Caco-2 (cell line): ENCODE data around the gene CD160. TPM values are rescaled to one million over a fixed set of nuclear protein-coding genes. Genes with fewer than 3 reads are reported as not detected.

Experiments used
- BruUV-seq: library from RNA; stranded (reverse); fragments of 400-500 nt; replicated peaks from 2 replicates; lab custom pipeline; 2021; lab: Mats Ljungman, UMichigan
- CTCF ChIA-PET: fragments of 300-600 bp; sonication (Branson Sonifier 250); formaldehyde crosslinking; loops from one replicate; lab custom pipeline; 2022; ENCODE audit warnings: antibody characterized with exemption; lab: Charles Lee
- POLR2A ChIA-PET: fragments of 300-600 bp; sonication (Branson Sonifier 250); formaldehyde crosslinking; loops from one replicate; lab custom pipeline; 2022; ENCODE audit warnings: antibody characterized with exemption; lab: Charles Lee
- DNase-seq, 2 experiments: peaks; one replicate each; pipeline versions ENCODE4 v3.0.0 to v3.0.0-alpha.2; 2020 to 2022
- H3K27me3 ChIP-seq: replicated peaks from 2 replicates; pipeline ENCODE4 v1.6.0; 2011; ENCODE audit warnings: low read length; ENCODE audit not compliant: control insufficient read depth, insufficient read depth
- H3K36me3 ChIP-seq: 2 replicates; pipeline ENCODE4 v1.5.1; 2011; ENCODE audit warnings: low read length; ENCODE audit not compliant: control insufficient read depth, insufficient read depth
- H3K4me1 ChIP-seq: fragments of 250-450 bp; sonication (Bioruptor Pico); 2 replicates; pipeline ENCODE4 v1.5.1; 2020; ENCODE audit warnings: mild to moderate bottlenecking
- H3K4me3 ChIP-seq: 2 replicates; pipeline ENCODE4 v1.5.1; 2011; ENCODE audit warnings: low read depth, mild to moderate bottlenecking, control low read depth, low read length
- H3K9me3 ChIP-seq: fragments of 250-450 bp; sonication (Bioruptor Pico); 2 replicates; pipeline ENCODE4 v1.5.1; 2020; ENCODE audit warnings: mild to moderate bottlenecking, moderate library complexity
- H3K27ac Mint-ChIP-seq: one replicate; pipeline ENCODE4 v1.8.0; 2022; ENCODE audit warnings: mixed read lengths; ENCODE audit not compliant: unreplicated experiment
- H3K27me3 Mint-ChIP-seq: one replicate; pipeline ENCODE4 v1.8.0; 2022; ENCODE audit warnings: mixed read lengths; ENCODE audit not compliant: insufficient read depth, unreplicated experiment
- H3K36me3 Mint-ChIP-seq: one replicate; pipeline ENCODE4 v1.8.0; 2022; ENCODE audit warnings: mild to moderate bottlenecking, mixed read lengths; ENCODE audit not compliant: insufficient read depth, unreplicated experiment
- H3K4me1 Mint-ChIP-seq: one replicate; pipeline ENCODE4 v1.8.0; 2022; ENCODE audit warnings: low read depth, mixed read lengths; ENCODE audit not compliant: unreplicated experiment
- H3K4me3 Mint-ChIP-seq: one replicate; pipeline ENCODE4 v1.8.0; 2022; ENCODE audit warnings: mild to moderate bottlenecking, moderate library complexity, mixed read lengths; ENCODE audit not compliant: unreplicated experiment
- H3K9me3 Mint-ChIP-seq: one replicate; pipeline ENCODE4 v1.8.0; 2022; ENCODE audit warnings: mixed read lengths; ENCODE audit not compliant: unreplicated experiment
- intact Hi-C: fragments of 100-400 bp; cut with micrococcal nuclease; formaldehyde crosslinking; loops from one replicate; pipeline ENCODE4 v1.10.0; 2022; ENCODE audit not compliant: unreplicated experiment
- total RNA-seq: library from RNA; stranded (reverse); gene quantifications from 2 replicates; pipeline ENCODE4 v1.2.3, GENCODE V29; 2022
- TF ChIP-seq, protein P1 (sequence below), 2 experiments: fragments of 200-600 bp in 1 of 2; IDR thresholded peaks; 1 replicate in 1 of 2; 2 replicates in 1 of 2; pipeline versions ENCODE4 v1.5.1 to v1.8.0; 2011 to 2022; ENCODE audit warnings: antibody characterized with exemption in 1 of 2, control low read depth in 1 of 2, inconsistent platforms in 1 of 2, low read depth in 1 of 2, low read length in 1 of 2, mild to moderate bottlenecking in 1 of 2, moderate library complexity in 1 of 2; ENCODE audit not compliant: insufficient read depth in 1 of 2, severe bottlenecking in 1 of 2, unreplicated experiment in 1 of 2

CD160 gene
- total RNA-seq, 1 experiment from 2014 or later: 0.20 TPM

DNA sequence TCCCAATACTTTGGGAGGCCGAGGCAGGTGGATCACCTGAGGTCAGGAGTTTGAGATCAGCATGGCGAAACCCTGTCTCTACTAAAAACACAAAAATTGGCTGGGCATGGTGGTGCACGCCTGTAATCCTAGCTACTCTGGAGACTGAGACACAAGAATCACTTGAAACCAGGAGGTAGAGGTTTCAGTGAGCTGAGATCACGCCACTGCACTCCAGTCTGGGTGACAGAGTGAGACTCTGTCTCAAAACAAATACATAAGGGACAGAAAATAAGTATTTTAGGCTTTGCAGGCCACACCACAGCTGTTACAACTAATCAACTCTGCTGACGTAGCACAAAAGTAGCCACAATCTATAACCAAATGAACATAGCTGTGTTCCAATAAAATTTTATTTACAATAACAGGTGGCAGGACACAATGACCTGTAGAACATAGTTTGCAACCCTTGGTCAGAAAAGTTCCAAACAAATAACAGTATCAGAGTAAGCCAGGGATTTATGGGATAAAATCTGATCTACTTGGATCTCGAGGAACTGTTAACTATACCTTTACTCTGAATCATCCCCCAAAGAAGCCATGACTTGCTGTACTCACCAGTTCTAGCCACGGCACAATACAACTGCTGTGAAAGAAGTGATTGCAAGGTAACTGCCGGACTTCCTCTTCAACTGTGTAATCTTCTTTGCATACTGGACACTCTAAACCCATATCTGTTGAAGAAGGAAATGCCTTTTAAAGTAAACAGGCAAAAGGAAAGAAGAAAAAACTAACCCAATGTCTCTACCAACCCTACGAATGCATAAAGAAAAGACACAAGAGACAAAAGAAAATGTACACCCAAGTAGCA lies 28.3 kb downstream of the CD160 start:
- Mint-ChIP-seq H3K9me3 (no peaks in the 10 kb centered on the region), H3K36me3 (peaks cover 54% of the 10 kb centered on the region), H3K4me1 (no peaks in the 10 kb centered on the region), H3K27me3 (no peaks in the 10 kb centered on the region), H3K27ac (no peak overlapping the region), H3K4me3 (no peak overlapping the region)
- POLR2A ChIA-PET: no interaction called here
- TF ChIP-seq, protein P1, sequence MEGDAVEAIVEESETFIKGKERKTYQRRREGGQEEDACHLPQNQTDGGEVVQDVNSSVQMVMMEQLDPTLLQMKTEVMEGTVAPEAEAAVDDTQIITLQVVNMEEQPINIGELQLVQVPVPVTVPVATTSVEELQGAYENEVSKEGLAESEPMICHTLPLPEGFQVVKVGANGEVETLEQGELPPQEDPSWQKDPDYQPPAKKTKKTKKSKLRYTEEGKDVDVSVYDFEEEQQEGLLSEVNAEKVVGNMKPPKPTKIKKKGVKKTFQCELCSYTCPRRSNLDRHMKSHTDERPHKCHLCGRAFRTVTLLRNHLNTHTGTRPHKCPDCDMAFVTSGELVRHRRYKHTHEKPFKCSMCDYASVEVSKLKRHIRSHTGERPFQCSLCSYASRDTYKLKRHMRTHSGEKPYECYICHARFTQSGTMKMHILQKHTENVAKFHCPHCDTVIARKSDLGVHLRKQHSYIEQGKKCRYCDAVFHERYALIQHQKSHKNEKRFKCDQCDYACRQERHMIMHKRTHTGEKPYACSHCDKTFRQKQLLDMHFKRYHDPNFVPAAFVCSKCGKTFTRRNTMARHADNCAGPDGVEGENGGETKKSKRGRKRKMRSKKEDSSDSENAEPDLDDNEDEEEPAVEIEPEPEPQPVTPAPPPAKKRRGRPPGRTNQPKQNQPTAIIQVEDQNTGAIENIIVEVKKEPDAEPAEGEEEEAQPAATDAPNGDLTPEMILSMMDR (IDR thresholded peaks at IDR 0.05; ENCODE audit: insufficient read depth in 1 of 2, low read depth in 1 of 2, low read length in 1 of 2, severe bottlenecking in 1 of 2, unreplicated experiment in 1 of 2): no peak
- intact Hi-C loops: no loop called here
- no TSS peak for BruUV-seq
- H3K36me3 ChIP-seq: peaks cover 1% of the 10 kb centered on the region
- H3K4me3 ChIP-seq: no peak overlapping the region
- no peaks in the 10 kb centered on the region for H3K9me3 ChIP-seq
- H3K27me3 ChIP-seq: no peaks in the 10 kb centered on the region
- DNase-seq: no peak
- H3K4me1 ChIP-seq: no peaks in the 10 kb centered on the region
- CTCF ChIA-PET: interaction anchor here (0.6 kb wide), 1 partner anchor 163 kb away, joined by 4 read pairs; no protein-coding TSS in a partner anchor

DNA sequence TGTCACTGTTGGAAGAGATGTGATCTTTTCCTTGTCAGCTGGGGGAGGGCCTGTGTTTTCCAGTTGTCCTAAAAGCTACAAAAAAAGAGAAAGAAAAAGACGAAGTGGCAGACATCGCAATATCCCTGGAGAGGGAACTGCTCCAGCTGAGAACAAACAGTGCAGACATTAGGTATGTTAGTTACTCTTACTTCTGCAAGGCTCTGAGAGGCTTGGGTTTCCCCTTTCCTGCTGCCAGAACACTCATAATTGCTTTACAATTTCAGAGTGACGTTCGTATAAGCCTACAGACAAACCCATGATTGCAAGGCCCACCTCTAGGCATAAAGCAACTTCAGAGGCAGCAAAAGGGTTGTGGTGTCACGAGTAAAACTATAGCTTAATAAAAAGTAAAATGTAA lies 31.1 kb downstream of the CD160 start:
- Mint-ChIP-seq H3K36me3 (peaks cover 40% of the 10 kb centered on the region), H3K4me3 (no peak overlapping the region), H3K27ac (no peak overlapping the region), H3K9me3 (no peaks in the 10 kb centered on the region), H3K27me3 (no peaks in the 10 kb centered on the region), H3K4me1 (no peaks in the 10 kb centered on the region)
- Histone ChIP-seq H3K4me3 (no peak overlapping the region), H3K36me3 (no peaks in the 10 kb centered on the region; the same call in 1 of the 2 replicates), H3K4me1 (no peaks in the 10 kb centered on the region), H3K27me3 (no peaks in the 10 kb centered on the region), H3K9me3 (no peaks in the 10 kb centered on the region)
- BruUV-seq: no TSS peak
- ChIA-PET CTCF (no interaction called here), POLR2A (no interaction called here)
- intact Hi-C loops: no loop called here
- no peak for DNase-seq
- TF ChIP-seq, protein P1 (IDR thresholded peaks at IDR 0.05; ENCODE audit: insufficient read depth in 1 of 2, low read depth in 1 of 2, low read length in 1 of 2, severe bottlenecking in 1 of 2, unreplicated experiment in 1 of 2): no peak

DNA sequence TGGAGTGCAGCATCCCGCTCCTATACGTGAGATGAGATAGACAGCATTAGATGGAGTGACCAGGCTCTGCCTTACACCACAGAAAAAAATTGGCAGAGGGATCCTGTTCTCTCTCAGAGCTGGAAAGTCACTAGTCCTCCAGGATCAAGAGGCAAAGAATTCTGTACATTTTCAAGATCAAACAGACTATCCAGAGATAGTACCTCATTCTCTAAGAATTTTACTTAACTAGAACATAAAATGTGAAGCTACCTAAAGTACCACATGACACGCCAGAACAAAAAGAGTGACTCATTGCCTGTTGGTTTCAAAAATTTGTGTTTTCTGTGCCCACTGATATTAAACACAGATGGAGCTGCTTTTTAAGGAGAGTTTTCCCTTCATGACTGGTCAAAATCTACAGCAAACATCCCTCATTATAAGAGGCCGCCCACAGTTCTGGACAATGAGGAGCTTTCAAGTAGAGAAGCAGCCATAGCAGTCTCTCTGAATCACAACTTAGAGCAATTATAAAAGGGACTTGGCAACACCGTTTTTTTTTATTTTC lies 32.3 kb downstream of the CD160 start:
- H3K9me3 ChIP-seq: no peaks in the 10 kb centered on the region
- no peak overlapping the region for H3K4me3 ChIP-seq
- TF ChIP-seq, protein P1 (IDR thresholded peaks at IDR 0.05; ENCODE audit: insufficient read depth in 1 of 2, low read depth in 1 of 2, low read length in 1 of 2, severe bottlenecking in 1 of 2, unreplicated experiment in 1 of 2): no peak
- no TSS peak for BruUV-seq
- no peaks in the 10 kb centered on the region for H3K27me3 ChIP-seq
- Mint-ChIP-seq H3K9me3 (no peaks in the 10 kb centered on the region), H3K4me1 (no peaks in the 10 kb centered on the region), H3K27me3 (no peaks in the 10 kb centered on the region), H3K27ac (no peak overlapping the region), H3K36me3 (peaks cover 40% of the 10 kb centered on the region), H3K4me3 (no peak overlapping the region)
- intact Hi-C loops: no loop called here
- no peaks in the 10 kb centered on the region for H3K4me1 ChIP-seq
- ChIA-PET CTCF (interaction anchor here (1.2 kb wide), 1 partner anchor 94 kb away, joined by 4 read pairs; the partner anchor contains the start of gene NUDT17), POLR2A (no interaction called here)
- no peak for DNase-seq
- H3K36me3 ChIP-seq: no peaks in the 10 kb centered on the region
